GM18511 (cell line): ENCODE results near the gene OMP.
"Not testable (repeated sequence)": the region's sequence is repeated elsewhere in the genome, so short reads cannot be mapped to it uniquely, and the experiment has no call there.

Experiments used
- ATAC-seq: cut with Tn5 transposase; IDR thresholded peaks from one replicate; pipeline ENCODE4 v1.9.1; 2021; ENCODE audit warnings: mild to moderate bottlenecking, moderate library complexity; ENCODE audit not compliant: unreplicated experiment

Gene OMP, protein sequence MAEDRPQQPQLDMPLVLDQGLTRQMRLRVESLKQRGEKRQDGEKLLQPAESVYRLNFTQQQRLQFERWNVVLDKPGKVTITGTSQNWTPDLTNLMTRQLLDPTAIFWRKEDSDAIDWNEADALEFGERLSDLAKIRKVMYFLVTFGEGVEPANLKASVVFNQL

DNA sequence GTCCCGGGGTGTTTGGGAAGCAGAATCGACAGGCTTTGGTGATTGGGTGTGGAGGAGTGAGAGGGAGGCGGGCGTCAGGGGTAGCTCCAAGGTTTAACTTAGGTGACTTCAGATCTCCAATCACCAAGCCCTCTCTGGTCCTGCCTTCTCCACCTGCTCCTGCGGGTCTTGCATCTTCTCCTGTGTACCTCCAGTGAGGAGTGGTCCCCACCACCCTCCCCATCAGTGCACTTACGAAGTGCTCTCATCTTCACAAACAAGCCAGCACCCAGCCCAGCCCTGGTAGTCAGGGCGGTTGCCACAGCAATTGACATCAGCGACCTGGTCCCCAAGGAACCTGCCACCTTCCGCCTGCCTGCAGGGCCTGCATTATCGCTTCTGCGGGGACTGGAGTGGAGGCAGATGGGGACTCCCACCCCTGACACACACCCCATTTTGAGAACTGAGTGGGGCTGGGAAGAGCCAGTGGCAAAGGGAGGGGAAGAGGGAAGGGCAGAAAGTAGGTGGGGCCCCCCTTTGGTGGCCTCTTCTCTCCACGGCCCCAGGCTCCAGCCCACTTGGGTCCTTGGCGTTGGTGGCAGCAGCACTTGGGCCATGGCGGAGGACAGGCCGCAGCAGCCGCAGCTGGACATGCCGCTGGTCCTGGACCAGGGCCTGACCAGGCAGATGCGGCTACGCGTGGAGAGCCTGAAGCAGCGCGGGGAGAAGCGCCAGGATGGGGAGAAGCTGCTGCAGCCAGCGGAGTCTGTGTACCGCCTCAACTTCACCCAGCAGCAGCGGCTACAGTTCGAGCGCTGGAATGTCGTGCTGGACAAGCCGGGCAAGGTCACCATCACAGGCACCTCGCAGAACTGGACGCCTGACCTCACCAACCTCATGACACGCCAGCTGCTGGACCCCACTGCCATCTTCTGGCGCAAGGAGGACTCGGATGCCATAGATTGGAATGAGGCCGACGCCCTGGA lies at the start of gene OMP:
Gene OMP, plus strand, starts transcription at position 595 of the 965 bp plus-strand sequence. Its CDS starts 0 bp downstream, at position 595.
- no peak for ATAC-seq

DNA sequence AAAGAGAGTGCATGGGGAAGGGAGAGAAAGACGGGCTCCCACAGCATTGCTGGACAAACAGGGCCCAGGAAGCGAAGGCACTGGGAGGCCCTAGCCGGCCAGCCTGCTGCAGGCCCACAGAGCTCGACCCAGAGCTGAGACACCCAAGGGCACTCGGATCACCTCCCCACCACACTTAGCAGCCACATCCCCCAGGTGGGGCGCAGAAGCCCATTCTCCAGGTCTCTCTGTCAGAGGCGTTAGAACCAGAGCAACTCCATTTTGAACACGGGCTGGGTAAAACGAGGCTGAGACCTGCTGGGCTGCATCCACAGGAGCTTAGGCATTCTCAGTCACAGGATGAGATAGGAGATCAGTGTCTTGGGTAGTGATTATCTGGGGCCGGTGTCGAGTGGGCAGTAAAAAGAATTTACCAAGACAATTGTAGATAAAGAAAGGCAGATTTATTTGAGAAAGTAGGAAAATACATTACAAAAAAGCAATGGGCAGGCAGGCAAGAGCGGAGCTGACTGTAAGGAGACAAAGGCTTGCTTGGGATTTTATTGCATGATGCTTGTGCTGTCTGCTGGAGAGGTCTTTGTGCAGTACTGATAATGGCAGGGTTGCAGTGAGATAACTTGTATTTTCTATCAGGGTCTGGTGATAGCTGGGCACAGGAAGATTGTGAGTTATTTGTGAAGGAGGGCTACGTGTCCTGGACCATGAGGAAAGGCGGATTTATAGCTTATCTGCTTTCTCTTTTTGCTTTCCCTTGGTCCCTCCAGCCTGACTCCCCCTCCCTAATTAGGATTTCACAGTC lies 49.2 kb upstream of the OMP start:
- ATAC-seq: no peak

DNA sequence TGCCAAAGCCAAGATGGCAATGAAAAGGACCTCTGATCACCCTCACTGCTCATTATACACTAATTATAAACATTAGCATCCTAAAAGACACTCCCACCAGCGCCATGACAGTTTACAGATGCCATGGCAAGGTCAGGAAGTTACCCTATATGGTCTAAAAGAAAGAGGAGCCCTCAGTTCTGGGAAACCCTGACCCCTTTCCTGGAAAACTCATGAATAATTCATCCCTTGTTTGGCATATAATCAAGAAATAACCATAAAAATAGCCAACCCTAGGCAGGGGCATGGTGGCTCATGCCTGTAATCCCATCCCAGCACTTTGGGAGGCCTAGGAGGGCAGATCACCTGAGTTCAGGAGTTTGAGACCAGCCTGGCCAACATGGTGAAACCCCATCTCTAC lies 48.6 kb upstream of the OMP start:
- ATAC-seq: no peak

DNA sequence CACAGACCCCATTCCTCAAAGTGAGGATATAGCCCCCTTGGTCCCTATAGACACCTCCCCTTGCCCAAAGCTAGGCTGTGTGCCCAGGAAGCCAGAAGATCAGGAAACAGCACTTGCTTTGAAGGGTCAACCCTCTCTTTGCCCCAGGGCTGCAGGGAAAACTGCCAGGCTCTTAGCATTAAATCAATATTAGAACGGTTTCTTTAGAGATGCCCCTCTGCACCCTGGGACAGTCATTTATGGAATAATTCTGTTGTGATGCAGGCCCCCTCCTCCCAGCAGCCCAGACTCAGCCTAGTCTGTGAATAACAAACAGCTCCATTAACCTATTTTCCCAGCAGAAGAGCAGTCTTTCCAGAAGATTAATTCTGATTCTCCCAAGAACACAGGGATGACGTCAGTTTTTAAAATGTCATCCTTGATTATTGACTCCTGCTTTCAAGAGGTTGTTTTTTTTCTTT lies 47.5 kb upstream of the OMP start:
- ATAC-seq: no peak

DNA sequence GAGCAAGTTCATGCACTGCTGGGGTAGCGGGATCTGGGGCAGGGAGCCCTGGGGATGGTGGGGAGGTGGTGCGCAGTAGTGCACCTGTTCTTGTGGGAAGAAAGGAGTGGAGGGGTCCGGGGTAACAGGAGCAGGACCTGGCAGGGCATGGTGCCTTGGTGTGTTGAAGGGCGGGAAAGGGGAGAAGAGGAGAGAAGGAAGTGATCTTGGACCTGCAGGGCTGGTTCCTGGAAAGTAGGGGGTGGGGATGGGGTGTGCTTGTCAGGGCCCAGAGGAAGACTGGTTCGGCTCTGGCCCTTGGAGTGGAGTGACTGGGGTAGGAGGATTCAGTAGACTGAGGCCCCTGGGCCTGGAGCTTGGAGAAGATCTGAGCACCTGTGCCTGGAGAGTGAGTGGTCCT lies 46.7 kb upstream of the OMP start:
- ATAC-seq: no peak

DNA sequence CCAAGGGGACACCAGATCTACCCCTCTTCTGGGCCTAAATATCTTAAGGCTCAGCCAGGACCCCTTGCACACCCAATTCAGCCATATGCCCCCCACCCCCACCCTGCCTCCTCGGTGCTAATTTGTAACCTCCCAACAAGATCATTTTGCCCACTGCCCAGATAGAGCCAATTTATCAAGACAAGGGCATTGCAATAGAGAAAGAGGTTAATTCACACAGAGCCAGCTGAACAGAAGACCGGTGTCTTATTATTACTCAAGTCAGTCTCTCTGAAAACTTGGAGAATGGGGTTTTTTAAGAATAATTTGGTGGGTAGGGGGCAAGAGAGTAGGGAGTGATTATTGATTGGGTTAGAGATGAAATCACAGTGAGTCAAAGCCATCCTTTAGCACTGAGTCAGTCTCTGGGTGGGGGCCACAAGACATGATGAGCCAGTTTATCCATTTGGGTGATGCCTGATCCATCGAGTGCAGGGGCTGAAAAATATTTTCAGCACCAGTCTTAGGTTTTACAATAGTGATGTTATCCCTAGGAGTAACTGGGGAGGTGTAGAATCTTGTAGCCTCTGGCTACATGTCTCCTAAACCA lies 45.7 kb upstream of the OMP start:
- no peak for ATAC-seq

DNA sequence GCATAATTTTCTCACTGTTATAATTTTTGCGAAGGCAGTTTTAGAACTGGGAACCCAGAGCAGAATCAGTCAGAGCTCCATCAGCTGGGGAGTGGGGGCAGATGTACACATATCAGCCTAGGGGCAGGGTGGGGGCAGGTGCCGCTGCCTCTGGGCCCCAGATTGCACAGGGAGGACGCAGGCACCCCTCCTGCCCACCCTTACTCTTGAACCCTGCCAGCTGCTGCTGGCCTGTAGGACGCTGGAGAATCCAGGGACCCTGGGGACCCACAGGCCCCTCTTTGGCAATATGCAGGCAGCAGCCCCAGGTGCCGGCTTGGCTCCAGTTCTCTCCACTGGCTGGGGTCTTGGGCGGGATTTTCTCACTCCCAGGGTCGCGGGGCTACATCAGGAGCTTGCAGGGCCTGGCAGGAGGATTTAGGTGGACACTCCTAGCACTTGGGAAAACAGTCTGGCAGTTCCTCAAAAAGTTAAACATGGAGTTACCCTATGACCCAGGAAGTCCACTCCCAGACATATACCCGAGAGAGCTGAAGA lies 44.6 kb upstream of the OMP start:
- no peak for ATAC-seq

DNA sequence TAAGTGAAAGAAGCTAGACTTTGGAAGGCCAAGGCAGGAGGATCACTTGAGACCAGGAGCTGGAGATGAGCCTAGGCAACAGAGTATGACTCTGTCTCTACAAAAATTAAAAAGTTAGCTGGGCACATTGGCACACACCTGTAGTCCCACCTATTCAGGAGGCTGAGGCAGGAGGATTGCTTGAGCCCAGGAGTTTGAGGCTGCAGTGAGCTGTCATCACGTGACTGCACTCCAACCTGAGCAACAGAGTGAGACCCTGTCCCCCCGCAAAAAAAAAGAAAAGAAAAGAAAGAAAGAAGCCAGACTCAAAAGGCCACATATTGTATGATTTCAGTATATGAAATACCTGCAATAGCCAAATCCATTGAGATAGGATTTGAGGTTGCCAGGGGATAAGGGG lies 43.7 kb upstream of the OMP start:
- ATAC-seq: no peak

DNA sequence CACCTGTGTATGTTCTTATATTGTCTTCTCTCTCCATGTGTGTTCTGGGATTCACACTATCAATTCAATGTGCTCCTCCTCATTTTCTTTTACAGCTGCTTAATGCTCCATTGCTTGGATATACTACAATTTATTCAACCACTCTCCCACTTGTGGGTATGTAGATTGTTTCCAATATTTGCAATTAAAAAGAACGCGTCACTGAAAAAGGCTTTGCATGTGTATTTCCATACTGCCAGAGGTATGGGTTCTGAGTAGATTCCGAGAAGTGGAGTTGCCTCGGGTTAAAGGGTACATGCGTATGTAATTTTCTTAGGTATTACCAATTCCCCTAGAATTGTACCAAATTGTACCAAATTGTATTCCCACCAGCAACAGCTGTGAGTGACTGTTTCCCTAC lies 42.8 kb upstream of the OMP start:
- ATAC-seq: no peak

DNA sequence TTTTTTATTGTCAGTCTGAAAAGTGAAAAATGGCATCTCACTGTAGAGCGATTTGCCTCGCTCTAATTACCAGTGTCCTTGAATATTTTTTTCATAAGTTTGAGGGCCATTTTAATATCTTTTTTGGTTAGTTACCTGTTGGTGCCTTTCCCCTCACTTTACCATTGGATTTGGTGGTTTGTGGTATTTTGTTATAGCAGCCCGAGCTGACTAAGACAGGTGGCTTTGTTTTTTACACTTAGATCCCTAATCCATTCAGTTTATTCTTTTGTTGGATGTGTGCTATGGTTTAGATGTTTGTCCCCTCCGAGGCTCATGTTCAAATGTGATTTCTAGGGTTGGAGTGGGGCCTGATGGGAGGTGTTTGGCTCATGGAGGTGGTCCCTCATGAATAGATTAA lies 42.4 kb upstream of the OMP start:
- ATAC-seq: no peak

DNA sequence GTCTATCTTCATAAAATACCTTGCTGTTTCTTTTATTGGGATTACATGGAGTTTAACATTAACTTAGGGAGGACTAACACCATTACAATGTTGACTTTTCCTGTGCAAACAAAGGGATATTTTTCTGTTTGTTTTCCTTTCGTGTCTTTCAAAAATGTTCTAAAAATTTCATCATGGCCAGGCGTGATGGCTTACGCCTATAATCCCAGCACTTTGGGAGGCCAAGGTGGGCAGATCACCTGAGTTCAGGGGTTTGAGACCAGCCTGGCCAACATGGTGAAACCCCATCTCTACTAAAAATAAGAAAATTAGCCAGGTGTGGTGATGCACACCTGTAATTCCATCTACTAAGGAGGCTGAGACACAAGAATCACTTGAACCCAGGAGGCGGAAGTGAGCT lies 41.4 kb upstream of the OMP start:
- ATAC-seq: not testable (repeated sequence)

DNA sequence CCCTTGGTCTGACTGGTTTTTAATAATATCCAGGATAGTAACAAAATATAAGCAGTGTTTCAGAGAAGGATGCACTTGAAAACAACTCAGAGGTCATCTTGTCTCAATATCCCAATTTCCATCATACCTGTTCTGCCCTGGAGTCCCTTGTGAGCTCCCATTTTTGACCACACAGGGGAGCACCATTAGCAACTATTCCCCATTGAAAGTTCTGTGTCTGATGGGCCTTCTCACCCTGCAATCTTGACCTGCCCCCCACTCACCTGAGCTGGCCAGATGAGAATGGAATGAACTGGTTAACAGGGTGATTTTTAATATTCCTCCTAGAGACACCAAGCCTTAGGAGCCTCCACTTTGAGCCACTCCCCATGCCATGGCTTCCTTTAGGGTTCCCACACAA lies 39.7 kb upstream of the OMP start:
- ATAC-seq: no peak

DNA sequence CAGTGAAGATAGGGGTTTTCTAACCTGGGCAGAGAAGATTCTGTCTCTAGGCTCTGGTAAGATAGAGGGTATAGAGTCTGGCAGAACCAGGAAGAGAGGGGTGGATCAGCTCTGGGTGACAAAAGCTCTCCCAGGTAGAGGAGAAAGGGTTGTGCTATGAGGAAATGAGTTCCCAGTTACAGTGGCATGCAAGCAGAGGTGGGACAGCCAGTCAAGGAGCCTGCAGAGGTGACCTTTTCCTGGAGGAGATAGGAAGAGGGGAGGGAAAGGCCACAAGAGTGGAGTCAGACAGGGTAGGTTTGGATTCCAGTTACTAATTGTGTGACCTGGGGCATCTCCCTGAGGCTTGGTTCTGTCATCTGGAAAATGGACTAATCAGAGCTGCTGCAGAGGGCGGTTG lies 39.2 kb upstream of the OMP start:
- ATAC-seq: no peak

DNA sequence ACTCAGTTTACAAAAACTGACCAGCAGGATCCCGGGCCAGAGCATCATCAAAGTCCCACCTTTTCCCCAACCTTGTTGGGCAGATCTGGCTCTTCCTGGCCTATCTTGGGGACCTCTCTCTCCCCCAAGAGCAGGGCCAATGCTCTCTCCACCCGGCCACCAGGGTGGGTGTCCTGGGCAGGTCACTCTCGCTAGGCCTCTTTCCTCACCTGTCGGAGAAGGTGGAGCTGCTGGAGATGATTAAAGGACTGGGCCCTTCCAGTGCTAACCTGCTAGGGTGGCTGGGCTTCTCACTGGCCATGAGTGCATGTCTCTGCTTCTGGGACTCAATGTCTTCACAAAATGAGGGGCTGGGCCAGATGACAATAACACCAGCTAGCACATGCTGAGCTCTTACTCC lies 38.8 kb upstream of the OMP start:
- ATAC-seq: no peak

DNA sequence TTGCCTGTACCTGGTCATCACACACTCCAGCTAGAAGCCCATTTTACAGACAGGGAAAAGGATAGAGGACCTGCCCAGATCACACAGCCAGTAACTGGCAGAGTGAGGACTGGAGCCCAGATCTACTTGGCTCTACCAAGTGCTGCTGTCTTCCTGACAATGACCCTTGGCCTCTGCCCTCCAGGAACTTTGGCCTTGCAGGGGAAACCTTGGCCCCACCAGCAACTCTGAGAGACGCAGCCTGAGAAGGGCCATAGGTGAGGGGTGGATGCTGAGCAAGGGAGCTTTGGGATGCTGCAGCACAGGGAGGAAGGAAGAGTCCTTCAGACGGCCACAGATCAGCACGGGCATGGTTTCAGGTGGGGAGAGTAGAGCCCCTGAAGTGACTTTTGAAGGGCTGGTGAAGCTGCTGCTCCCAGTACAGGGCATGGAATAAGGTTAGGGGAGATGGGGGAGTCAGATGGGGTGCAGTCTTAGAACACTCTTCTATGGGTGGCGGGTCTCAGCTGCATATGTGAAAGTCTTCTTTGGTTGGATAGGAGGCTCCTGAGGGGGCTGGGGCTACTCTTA lies 37.9 kb upstream of the OMP start:
- ATAC-seq: no peak

DNA sequence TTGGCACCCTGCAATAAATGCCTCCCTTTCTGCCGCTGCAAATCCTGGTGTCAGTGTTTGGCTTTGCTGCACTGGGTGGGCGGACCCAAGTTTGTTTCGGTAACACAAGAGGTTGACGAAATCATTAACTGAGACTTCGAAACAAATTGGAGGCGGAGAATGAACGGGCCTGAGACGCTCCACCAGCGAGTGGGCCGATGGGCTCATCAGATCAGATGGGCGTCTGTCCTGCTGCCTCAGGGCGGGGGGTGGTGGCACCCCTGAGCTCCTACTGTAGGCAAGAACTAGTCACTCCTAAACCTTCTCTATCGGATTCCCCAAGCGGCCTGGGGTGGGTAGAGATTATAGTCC lies 36.8 kb upstream of the OMP start:
- ATAC-seq: no peak

DNA sequence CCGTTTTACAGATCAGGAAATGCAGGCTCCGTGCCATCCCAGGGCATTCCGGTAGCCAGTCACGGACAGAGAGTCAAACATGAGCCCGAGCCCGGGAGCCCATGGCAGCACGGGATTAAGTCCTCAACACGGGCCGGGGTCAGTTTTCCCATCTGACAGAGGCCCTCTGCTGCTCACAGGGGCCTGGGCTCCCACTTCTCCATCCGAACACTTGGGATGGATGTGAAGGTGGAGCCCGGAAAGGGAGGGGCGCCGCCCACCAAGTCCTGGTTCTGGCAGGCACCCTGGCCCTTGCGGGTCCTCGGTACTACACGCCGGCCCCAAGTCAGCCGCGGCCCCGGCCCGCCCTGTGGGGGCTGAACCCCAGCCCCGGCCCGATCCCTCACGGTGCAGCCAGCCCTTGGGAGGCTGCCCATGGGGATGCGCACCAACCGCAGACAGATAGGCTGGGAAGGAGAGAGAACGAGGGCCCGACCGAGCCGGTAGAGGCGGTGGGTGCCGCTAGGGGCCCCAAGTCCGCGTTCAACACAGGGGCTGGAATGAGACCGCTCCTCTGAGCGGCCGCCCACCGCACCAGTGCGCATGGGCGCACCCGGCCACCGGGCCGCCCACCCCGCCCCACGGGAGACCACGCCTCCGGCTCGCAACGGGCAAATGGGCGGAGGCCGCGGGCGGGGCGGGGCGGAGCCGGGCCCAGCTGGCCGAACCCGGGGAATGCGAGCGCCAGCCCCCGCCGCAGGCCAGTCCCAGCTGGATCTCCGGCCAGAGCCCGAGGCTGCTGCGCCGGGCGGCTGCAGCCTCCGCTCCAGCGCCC lies 36.2 kb upstream of the OMP start, which contains the start of gene CAPN5:
Gene CAPN5, plus strand, starts transcription at position 743 of the 814 bp plus-strand sequence. CDS start 17,916 bp downstream, outside the sequence.
- peak; percentile 88 for ATAC-seq

DNA sequence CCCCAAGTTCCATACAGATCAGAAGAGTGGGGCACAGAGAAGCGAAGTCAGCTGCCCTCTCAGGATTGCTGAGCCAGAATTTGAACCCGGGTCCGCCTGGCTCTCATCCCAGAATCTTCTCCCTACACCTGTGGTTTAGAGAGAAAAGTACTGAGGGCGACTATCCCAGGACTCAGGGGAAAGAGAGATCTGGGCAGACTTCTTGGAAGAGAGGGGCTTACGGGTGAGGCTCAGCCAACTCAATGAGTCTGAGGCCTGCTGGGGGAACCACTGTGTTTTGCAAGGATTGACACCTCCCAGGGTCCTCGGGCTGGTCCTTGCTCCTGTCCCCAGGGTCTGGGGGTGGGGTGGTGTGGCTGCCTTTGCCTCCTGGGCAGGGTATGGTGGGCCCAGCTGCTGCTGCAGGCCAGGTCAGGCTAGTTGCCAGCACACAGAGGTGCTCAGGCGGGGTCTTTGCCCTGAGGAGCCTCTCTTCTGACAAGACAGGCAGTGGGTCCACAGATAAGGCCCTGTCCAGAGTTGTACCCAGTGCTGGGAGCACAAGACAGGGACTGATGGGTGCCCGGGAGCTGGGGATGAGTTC lies 34.7 kb upstream of the OMP start:
- no peak for ATAC-seq
